Neural crest cell (in vitro differentiated cells): ENCODE results near the gene PRPH2. TPM values are rescaled to one million over a fixed set of nuclear protein-coding genes. Genes with fewer than 3 reads are reported as not detected.

ENCODE experiments used
- DNase-seq: peaks from one replicate; pipeline ENCODE4 v3.0.0; 2021; ENCODE audit warnings: low read depth, mixed read lengths, low spot score
- H3K27ac Mint-ChIP-seq: one replicate; pipeline ENCODE4 v1.8.0; 2021; ENCODE audit warnings: mild to moderate bottlenecking, mixed read lengths; ENCODE audit not compliant: unreplicated experiment
- H3K27me3 Mint-ChIP-seq: 2 replicates; pipeline ENCODE4 v1.8.0; 2021; ENCODE audit warnings: low read depth, mild to moderate bottlenecking, mixed read lengths
- H3K36me3 Mint-ChIP-seq: 2 replicates; pipeline ENCODE4 v1.8.0; 2021; ENCODE audit warnings: low read depth, mild to moderate bottlenecking, mixed read lengths
- H3K4me1 Mint-ChIP-seq: 2 replicates; pipeline ENCODE4 v1.8.0; 2021; ENCODE audit warnings: mixed read lengths
- H3K4me3 Mint-ChIP-seq: one replicate; pipeline ENCODE4 v1.8.0; 2021; ENCODE audit warnings: mild to moderate bottlenecking, mixed read lengths
- H3K9me3 Mint-ChIP-seq: 2 replicates; pipeline ENCODE4 v1.8.0; 2021; ENCODE audit warnings: mixed read lengths
- total RNA-seq: library from RNA; stranded (reverse); gene quantifications from 2 replicates; pipeline ENCODE4 v1.2.1, GENCODE V29; 2021
- TF ChIP-seq, protein P1 (sequence below): fragments of 200-600 bp; sonication (generic); conservative IDR thresholded peaks from 2 replicates; pipeline ENCODE4 v1.5.0; 2021; ENCODE audit warnings: antibody characterized with exemption, mild to moderate bottlenecking

The PRPH2 gene
- total RNA-seq, 1 donor from 2014 or later, result not detected

DNA sequence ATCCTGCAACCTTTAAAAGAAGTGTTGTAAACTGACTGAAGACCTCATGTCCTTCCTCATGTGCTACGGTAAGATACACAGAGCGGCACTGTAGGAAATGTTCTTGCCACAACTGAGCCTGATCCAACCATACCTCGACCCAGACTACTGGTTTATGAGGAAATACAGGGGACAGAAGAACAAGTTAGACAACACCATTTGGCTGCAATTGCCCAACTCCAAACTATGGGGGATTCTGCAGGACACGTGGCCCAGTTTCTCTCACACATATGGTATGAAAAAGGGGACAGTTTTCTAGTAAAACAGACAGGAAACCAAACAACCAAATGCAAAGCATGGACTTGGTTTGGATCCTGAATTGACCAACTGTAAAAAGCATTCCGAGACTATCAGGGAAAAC lies 10.5 kb downstream of the PRPH2 start:
- Mint-ChIP-seq H3K9me3 (peaks cover 11% of the 10 kb centered on the region), H3K4me3 (no peak overlapping the region), H3K27ac (no peak overlapping the region), H3K4me1 (peaks cover 7% of the 10 kb centered on the region), H3K27me3 (no peaks in the 10 kb centered on the region), H3K36me3 (no peaks in the 10 kb centered on the region)
- TF ChIP-seq, protein P1, sequence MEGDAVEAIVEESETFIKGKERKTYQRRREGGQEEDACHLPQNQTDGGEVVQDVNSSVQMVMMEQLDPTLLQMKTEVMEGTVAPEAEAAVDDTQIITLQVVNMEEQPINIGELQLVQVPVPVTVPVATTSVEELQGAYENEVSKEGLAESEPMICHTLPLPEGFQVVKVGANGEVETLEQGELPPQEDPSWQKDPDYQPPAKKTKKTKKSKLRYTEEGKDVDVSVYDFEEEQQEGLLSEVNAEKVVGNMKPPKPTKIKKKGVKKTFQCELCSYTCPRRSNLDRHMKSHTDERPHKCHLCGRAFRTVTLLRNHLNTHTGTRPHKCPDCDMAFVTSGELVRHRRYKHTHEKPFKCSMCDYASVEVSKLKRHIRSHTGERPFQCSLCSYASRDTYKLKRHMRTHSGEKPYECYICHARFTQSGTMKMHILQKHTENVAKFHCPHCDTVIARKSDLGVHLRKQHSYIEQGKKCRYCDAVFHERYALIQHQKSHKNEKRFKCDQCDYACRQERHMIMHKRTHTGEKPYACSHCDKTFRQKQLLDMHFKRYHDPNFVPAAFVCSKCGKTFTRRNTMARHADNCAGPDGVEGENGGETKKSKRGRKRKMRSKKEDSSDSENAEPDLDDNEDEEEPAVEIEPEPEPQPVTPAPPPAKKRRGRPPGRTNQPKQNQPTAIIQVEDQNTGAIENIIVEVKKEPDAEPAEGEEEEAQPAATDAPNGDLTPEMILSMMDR, result no peak
- no peak for DNase-seq

DNA sequence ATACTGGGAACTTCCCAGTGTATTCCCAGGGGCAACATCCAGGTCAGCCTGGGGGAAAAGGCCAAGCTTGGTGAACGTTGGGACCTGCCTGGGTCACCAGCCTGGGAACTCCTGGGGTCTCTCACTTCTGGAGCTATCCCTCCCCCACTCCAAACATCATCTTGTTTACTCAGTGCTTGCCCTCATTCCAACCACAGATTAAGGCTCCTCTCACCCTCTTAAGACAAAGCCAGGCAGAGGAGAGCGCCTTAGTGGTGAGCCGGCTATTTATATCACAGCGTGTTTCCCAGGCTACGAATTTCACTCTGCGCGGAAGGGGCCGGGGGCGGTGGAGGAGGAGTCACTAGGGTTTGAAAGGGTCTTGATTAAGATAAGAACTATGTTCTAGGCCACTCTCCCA lies 12.1 kb downstream of the PRPH2 start:
- peak overlapping the region; percentile 29 for H3K27ac Mint-ChIP-seq
- no peak for DNase-seq
- H3K4me1 Mint-ChIP-seq, result peaks cover 7% of the 10 kb centered on the region
- TF ChIP-seq, protein P1, result no peak
- no peaks in the 10 kb centered on the region for H3K27me3 Mint-ChIP-seq
- H3K36me3 Mint-ChIP-seq, result no peaks in the 10 kb centered on the region
- H3K9me3 Mint-ChIP-seq, result peaks cover 11% of the 10 kb centered on the region
- H3K4me3 Mint-ChIP-seq, result no peak overlapping the region

DNA sequence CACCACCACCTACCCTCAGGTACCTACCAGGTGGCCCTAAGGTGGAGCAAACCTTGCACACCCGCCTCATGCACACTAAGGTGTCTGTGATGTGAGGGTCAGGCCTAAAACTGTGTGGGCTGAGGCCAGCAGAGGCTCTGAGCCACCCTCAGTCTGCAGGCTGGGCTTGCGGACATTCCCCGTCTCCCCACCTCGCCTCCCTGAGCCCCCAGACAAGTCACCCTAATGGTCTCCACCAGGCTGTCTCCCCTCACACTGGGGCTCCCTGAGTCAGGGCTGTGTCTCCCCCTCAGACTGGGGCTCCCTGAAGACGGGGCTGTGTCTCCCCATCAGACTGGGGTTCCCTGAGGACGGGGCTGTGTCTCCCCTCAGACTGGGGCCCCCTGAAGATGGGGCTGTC lies 12.5 kb downstream of the PRPH2 start:
- Mint-ChIP-seq H3K27me3 (no peaks in the 10 kb centered on the region), H3K4me1 (peaks cover 7% of the 10 kb centered on the region), H3K9me3 (peaks cover 11% of the 10 kb centered on the region), H3K36me3 (no peaks in the 10 kb centered on the region), H3K27ac (no peak overlapping the region), H3K4me3 (no peak overlapping the region)
- TF ChIP-seq, protein P1, result no peak
- no peak for DNase-seq

GRCh38 chr6:42708096-42708495 lies 14.3 kb downstream of the PRPH2 start:
- H3K4me3 Mint-ChIP-seq, result no peak overlapping the region

GRCh38 chr6:42707595-42707994 lies 14.8 kb downstream of the PRPH2 start:
- Mint-ChIP-seq H3K36me3 (no peaks in the 10 kb centered on the region), H3K27ac (no peak overlapping the region), H3K4me1 (peaks cover 7% of the 10 kb centered on the region), H3K9me3 (peaks cover 11% of the 10 kb centered on the region), H3K4me3 (no peak overlapping the region), H3K27me3 (no peaks in the 10 kb centered on the region)
- TF ChIP-seq, protein P1, result no peak
- no peak for DNase-seq

More at GRCh38 chr6:42708096-42708495, 14.3 kb downstream of the PRPH2 start:
- H3K27ac Mint-ChIP-seq, result no peak overlapping the region
- H3K36me3 Mint-ChIP-seq, result no peaks in the 10 kb centered on the region
- H3K27me3 Mint-ChIP-seq, result no peaks in the 10 kb centered on the region
- H3K9me3 Mint-ChIP-seq, result peaks cover 11% of the 10 kb centered on the region
- no peak for DNase-seq
- H3K4me1 Mint-ChIP-seq, result peaks cover 7% of the 10 kb centered on the region
- TF ChIP-seq, protein P1, result no peak

- Mint-ChIP-seq H3K9me3 (no peaks in the 10 kb centered on the region), H3K4me1 (no peaks in the 10 kb centered on the region), H3K27ac (no peak overlapping the region), H3K27me3 (no peaks in the 10 kb centered on the region), H3K4me3 (no peak overlapping the region), H3K36me3 (no peaks in the 10 kb centered on the region)
- DNase-seq, result no peak
- TF ChIP-seq, protein P1, result no peak
These were observed 17.4 kb downstream of the PRPH2 start for GRCh38 chr6:42704937-42705374.
